Chondrocyte (in vitro differentiated cells): ENCODE measurements around the gene SLCO4A1. TPM values are rescaled to one million over a fixed set of nuclear protein-coding genes. Genes with fewer than 3 reads are reported as not detected.

Source experiments
- DNase-seq: peaks from one replicate; pipeline ENCODE4 v3.0.0; 2021; ENCODE audit warnings: mixed read lengths, low spot score
- H3K27ac Mint-ChIP-seq: one replicate; pipeline ENCODE4 v1.8.0; 2021; ENCODE audit warnings: mild to moderate bottlenecking, moderate library complexity, mixed read lengths; ENCODE audit not compliant: unreplicated experiment
- H3K27me3 Mint-ChIP-seq: 2 replicates; pipeline ENCODE4 v1.8.0; 2021; ENCODE audit warnings: low read depth, mixed read lengths
- H3K36me3 Mint-ChIP-seq: 2 replicates; pipeline ENCODE4 v1.8.0; 2021; ENCODE audit warnings: low read depth, mixed read lengths
- H3K4me1 Mint-ChIP-seq: 2 replicates; pipeline ENCODE4 v1.8.0; 2021; ENCODE audit warnings: low read depth, mild to moderate bottlenecking, mixed read lengths
- H3K4me3 Mint-ChIP-seq: one replicate; pipeline ENCODE4 v1.8.0; 2021; ENCODE audit warnings: mild to moderate bottlenecking, moderate library complexity, mixed read lengths; ENCODE audit not compliant: unreplicated experiment
- H3K9me3 Mint-ChIP-seq: 2 replicates; pipeline ENCODE4 v1.8.0; 2021; ENCODE audit warnings: low read depth, mixed read lengths
- CTCF ChIP-seq: fragments of 200-600 bp; sonication (generic); IDR thresholded peaks from 2 replicates; pipeline ENCODE4 v1.5.0; 2021; ENCODE audit warnings: antibody characterized with exemption, mild to moderate bottlenecking, moderate library complexity
- total RNA-seq: library from RNA; stranded (reverse); gene quantifications from 3 replicates; pipeline ENCODE4 v1.2.1, GENCODE V29; 2021

SLCO4A1 gene
- total RNA-seq, 1 donor from 2014 or later = not detected

DNA sequence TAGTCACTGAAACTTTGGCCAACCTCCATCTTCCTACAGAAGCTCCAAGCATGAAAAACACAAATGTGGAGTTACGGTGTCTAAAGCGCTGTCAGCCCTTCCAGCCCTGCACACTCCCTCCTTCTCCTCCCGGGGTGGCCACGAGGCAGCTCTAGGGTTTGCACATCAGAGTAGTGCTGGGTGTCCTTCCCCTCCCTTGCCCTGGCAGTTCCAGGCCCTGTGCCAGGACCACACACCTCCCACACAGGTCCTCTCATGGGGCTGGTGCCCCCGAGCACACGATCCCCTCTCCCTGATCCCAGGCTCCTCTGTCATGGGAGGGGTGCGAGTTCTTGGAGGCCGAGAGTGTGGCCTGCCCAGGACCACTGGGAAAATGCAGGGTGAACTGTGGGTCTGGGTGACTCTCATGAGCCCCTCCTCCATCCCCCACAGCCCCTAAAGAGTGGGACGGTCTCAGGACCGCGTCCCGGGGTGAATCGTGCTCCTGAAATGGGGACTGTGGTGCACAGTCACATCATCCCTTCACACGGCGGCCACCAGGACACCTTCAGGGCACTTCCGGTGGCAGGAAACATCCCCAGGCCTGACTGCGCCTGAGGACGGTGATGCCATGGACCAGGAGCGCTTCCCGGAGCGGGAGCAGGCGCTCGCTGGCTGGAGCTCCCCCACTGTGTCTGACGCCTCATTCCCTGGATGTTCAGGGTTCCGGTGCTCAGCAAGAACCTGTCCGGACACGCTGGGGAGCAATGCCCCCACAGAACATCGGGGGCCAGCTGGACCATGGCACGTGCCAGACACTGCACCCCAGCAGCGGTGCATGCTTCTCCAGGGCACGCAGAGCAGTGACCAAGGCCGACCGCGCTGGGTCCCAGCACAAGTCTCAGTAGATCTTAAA is 42.8 kb upstream of the SLCO4A1 start:
- H3K27ac Mint-ChIP-seq = no peak overlapping the region
- H3K4me3 Mint-ChIP-seq = no peak overlapping the region
- H3K9me3 Mint-ChIP-seq = no peaks in the 10 kb centered on the region
- peaks cover 3% of the 10 kb centered on the region for H3K4me1 Mint-ChIP-seq
- no peaks in the 10 kb centered on the region for H3K36me3 Mint-ChIP-seq
- DNase-seq = no peak
- peaks cover 64% of the 10 kb centered on the region for H3K27me3 Mint-ChIP-seq
- TF ChIP-seq CTCF = no peak

GRCh38 chr20:62601172-62601571 is 41.1 kb upstream of the SLCO4A1 start:
- no peak overlapping the region for H3K4me3 Mint-ChIP-seq
- peaks cover 54% of the 10 kb centered on the region for H3K27me3 Mint-ChIP-seq
- no peak for DNase-seq
- H3K27ac Mint-ChIP-seq = no peak overlapping the region
- H3K36me3 Mint-ChIP-seq = no peaks in the 10 kb centered on the region
- TF ChIP-seq CTCF = no peak
- H3K9me3 Mint-ChIP-seq = no peaks in the 10 kb centered on the region
- H3K4me1 Mint-ChIP-seq = peaks cover 1% of the 10 kb centered on the region

DNA sequence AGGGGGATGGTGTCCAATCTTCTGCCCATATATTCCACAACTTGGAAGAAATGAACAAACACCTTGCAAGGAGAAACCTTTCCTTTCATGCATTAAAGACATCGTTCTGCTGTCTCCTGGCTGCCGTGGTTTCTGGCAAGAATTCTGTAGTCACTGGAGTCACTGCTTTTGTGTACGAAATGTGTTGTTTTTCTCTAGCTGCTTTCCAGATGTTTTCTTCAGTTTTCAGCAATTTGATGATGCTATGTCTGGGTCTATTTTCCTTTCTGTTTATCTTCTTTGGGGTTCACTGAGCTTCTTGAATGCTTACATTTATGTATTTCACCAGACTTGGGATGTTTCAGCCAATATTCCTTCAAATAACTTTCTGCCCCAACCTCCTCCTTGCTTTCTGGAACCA is 40.6 kb upstream of the SLCO4A1 start:
- H3K9me3 Mint-ChIP-seq = no peaks in the 10 kb centered on the region

DNA sequence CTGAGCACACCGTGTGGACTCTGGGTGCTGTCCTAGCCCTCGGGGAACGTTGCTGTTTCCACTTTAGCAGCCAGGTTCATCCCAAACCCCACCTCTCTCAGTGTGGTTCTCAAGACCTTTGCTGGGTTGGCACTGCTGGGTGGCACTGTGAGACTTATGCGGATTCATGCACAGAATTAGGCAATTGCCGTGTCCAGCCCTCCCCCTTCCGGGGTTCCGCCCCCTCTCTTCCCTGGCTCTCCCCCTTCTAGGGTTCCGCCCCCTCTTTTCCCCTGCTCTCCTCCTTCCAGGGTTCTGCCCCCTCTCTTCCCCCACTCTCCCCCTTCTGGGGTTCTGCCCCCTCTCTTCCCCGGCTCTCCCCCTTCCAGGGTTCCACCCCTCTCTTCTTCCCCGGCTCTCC is 39.8 kb upstream of the SLCO4A1 start:
- no peaks in the 10 kb centered on the region for H3K36me3 Mint-ChIP-seq
- H3K9me3 Mint-ChIP-seq = no peaks in the 10 kb centered on the region
- H3K4me1 Mint-ChIP-seq = peaks cover 5% of the 10 kb centered on the region
- H3K4me3 Mint-ChIP-seq = no peak overlapping the region
- no peak for DNase-seq
- H3K27me3 Mint-ChIP-seq = peaks cover 53% of the 10 kb centered on the region
- H3K27ac Mint-ChIP-seq = no peak overlapping the region
- no peak for TF ChIP-seq CTCF

More for the DNA sequence above, 40.6 kb upstream of the SLCO4A1 start:
- no peak for DNase-seq
- H3K4me3 Mint-ChIP-seq = no peak overlapping the region
- no peak for TF ChIP-seq CTCF
- no peaks in the 10 kb centered on the region for H3K36me3 Mint-ChIP-seq
- H3K27ac Mint-ChIP-seq = no peak overlapping the region
- peaks cover 55% of the 10 kb centered on the region for H3K27me3 Mint-ChIP-seq
- H3K4me1 Mint-ChIP-seq = peaks cover 5% of the 10 kb centered on the region

GRCh38 chr20:62603021-62603906 is 39.0 kb upstream of the SLCO4A1 start:
- no peaks in the 10 kb centered on the region for H3K9me3 Mint-ChIP-seq
- no peak for TF ChIP-seq CTCF
- H3K4me1 Mint-ChIP-seq = peaks cover 5% of the 10 kb centered on the region
- no peak overlapping the region for H3K27ac Mint-ChIP-seq
- no peak for DNase-seq
- H3K36me3 Mint-ChIP-seq = no peaks in the 10 kb centered on the region
- H3K4me3 Mint-ChIP-seq = no peak overlapping the region
- H3K27me3 Mint-ChIP-seq = peaks cover 46% of the 10 kb centered on the region
